K562 (cell line): ENCODE data around the gene RNPEP. TPM values are rescaled to one million over a fixed set of nuclear protein-coding genes. Genes with fewer than 3 reads are reported as not detected.

Experiments
- CAMTA2 ChIP-seq: fragments of 250-450 bp; sonication (Bioruptor Pico); conservative IDR thresholded peaks from 2 replicates; pipeline ENCODE4 v1.5.1; 2022
- CTCF ChIP-seq, 3 experiments: IDR thresholded peaks in 2 of 3; conservative IDR thresholded peaks in 1 of 3; 2 replicates each; pipeline ENCODE4 v1.5.1; 2011 to 2012; ENCODE audit warnings: low read length in 3 of 3, mild to moderate bottlenecking in 3 of 3, control low read depth in 2 of 3, improper control_type of control experiment in 1 of 3, inconsistent platforms in 1 of 3, low read depth in 1 of 3, mixed read lengths in 1 of 3, moderate library complexity in 1 of 3; ENCODE audit not compliant: insufficient read depth in 2 of 3
- FOSL1 ChIP-seq: fragments of 200-800 bp; sonication (Bioruptor generic); conservative IDR thresholded peaks from 2 replicates; pipeline ENCODE4 v1.6.1; 2016; ENCODE audit warnings: missing genetic modification characterization, missing compliant biosample characterization
- HMGXB4 ChIP-seq: sonication (generic); formaldehyde crosslinking; IDR thresholded peaks from 2 replicates; pipeline ENCODE4 v1.8.1; 2023; ENCODE audit warnings: mild to moderate bottlenecking, missing genetic modification reagents
- NCOA1 ChIP-seq: fragments of 450-650 bp; IDR thresholded peaks from 2 replicates; pipeline ENCODE4 v1.6.1; 2016; ENCODE audit warnings: low read depth
- polyA plus RNA-seq, 8 experiments: library from polyadenylated mRNA; depleted of rRNA in 4 of 8; stranded (reverse) in 5 of 8; unstranded in 3 of 8; fragments of >200 nt; fragmentation: Nextera tagmentation in 2 of 8; fragmentation: Illumina TruSeq in 1 of 8; extraction: Ambion mirVana in 2 of 8; extraction: Trizol in 1 of 8; gene quantifications; 2 replicates each; pipeline versions ENCODE4 v1.2.1 to v1.2.3, GENCODE V29; 2011 to 2014; ENCODE audit warnings: inconsistent platforms in 1 of 8, missing spikeins in 1 of 8
- total RNA-seq, 7 experiments: library from RNA; depleted of rRNA in 6 of 7; stranded (reverse); fragments of >200 nt in 6 of 7; fragmentation: Illumina TruSeq in 2 of 7; extraction: Trizol in 2 of 7; gene quantifications; 2 replicates each; pipeline versions ENCODE4 v1.2.1 to v1.2.3, GENCODE V29; 2011 to 2021; ENCODE audit warnings: low replicate concordance in 1 of 7
- TF ChIP-seq, protein P1 (sequence below): conservative IDR thresholded peaks from 2 replicates; pipeline ENCODE4 v1.6.1; 2011; ENCODE audit warnings: low read depth, mild to moderate bottlenecking, low read length; ENCODE audit not compliant: control insufficient read depth

The RNPEP gene
- total and polyA plus RNA-seq, 9 of the 15 experiments (the other 6 are each of a cell fraction or from before 2014, with no cell fraction given): 27.5 to 131 (median 63.4) TPM

GRCh38 chr1:201949491-201949890 is 33.0 kb upstream of the RNPEP start (continued):
- TF ChIP-seq, protein P1, sequence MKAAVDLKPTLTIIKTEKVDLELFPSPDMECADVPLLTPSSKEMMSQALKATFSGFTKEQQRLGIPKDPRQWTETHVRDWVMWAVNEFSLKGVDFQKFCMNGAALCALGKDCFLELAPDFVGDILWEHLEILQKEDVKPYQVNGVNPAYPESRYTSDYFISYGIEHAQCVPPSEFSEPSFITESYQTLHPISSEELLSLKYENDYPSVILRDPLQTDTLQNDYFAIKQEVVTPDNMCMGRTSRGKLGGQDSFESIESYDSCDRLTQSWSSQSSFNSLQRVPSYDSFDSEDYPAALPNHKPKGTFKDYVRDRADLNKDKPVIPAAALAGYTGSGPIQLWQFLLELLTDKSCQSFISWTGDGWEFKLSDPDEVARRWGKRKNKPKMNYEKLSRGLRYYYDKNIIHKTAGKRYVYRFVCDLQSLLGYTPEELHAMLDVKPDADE: no peak
- TF ChIP-seq HMGXB4 (CRISPR knock-in tag): no peak
- no peak for TF ChIP-seq FOSL1 (tag)
- TF ChIP-seq NCOA1: no peak
- TF ChIP-seq CTCF (IDR thresholded peaks at IDR 0.05 in 2 of 3, conservative IDR thresholded peaks at IDR 0.05 in 1 of 3; ENCODE audit: insufficient read depth in 2 of 3, low read depth in 1 of 3, low read length in 3 of 3): no peak
- TF ChIP-seq CAMTA2 (CRISPR knock-in tag): no peak
- TF ChIP-seq, all 486 proteins: peak for 0
